NCI-H510A treated with DMSO at 0.1 percent for 48 hours (cell line): ENCODE data around the gene FAM83C.

Experiments
- DNase-seq: peaks from one replicate; lab custom pipeline; 2025; lab: John Stamatoyannopoulos, UW

Gene FAM83C

DNA sequence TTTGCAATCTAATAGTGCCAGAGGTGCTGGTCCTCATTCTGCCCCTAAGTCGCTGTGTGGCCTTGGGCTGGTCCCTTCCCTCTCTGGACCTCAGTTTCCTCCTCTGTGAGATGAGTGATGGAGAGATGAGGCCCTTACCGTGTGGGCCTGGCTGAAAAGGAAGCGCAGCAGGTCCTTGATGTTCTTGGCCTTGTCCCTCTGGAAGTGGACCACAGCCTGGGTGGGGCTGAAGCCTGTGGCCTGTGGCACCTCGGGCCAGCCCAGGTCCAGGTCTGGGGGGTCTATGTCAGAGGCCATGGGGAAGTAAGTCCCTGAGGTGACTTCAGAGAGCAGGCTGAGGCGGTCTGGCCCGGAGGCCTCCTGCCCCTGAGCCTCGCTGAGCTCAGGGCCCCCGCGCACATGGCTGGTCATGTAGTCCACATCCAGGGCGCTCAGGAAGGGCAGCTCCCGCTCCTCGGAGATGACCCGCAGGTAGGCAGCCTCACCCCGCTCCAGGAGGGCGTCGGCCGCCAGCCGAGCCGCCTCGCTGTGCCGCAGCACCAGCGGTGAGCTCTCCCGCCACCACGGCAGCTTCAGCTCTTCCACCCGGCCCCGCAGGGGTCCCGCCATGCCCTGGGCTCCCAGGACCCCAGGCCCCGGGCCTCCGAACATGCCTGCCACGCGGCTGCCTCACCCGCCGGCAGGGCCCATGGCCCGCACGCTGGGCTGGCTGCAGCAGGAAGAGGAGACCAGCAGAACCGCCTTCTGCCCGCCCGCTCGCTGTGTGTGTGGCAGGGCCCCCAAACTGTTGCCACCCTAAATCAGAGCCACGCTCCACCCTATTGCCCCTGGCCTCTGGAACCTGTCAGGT is at the start of gene FAM83C:
TSS of gene FAM83C (minus strand) at position 772 of the 850 bp plus-strand sequence. CDS start at position 651, 121 bp downstream.
- DNase-seq = no peak

- DNase-seq = no peak
Measured at GRCh38 chr20:35341366-35342028, 49.3 kb upstream of the FAM83C start.

- no peak for DNase-seq
Measured at GRCh38 chr20:35340436-35340835, 48.2 kb upstream of the FAM83C start.

- no peak for DNase-seq
Measured at GRCh38 chr20:35339636-35340035, 47.4 kb upstream of the FAM83C start.

DNA sequence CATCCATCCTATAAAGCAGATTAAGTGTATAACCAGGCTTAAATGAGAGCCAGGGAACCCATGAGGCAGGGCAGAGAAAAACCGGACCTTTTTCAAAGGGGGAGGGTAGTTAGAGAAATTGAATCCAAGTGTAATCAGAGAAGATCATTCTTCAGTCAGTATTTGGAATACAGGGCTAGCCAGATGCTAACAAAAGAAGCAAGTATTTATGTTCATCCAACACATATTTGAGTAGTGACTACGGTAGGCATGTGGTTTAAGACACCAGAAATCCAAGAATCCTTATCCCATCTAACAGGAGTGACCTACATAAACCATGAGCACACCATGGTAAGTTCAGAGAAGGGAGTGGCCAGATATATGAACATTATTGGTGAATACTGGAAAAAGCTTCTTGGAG is 46.8 kb upstream of the FAM83C start:
- DNase-seq = no peak

- DNase-seq = no peak
Measured at GRCh38 chr20:35334311-35335101, 42.3 kb upstream of the FAM83C start.

GRCh38 chr20:35333606-35334005 is 41.4 kb upstream of the FAM83C start:
- no peak for DNase-seq

- no peak for DNase-seq
Measured at GRCh38 chr20:35332540-35333200, 40.4 kb upstream of the FAM83C start.

DNA sequence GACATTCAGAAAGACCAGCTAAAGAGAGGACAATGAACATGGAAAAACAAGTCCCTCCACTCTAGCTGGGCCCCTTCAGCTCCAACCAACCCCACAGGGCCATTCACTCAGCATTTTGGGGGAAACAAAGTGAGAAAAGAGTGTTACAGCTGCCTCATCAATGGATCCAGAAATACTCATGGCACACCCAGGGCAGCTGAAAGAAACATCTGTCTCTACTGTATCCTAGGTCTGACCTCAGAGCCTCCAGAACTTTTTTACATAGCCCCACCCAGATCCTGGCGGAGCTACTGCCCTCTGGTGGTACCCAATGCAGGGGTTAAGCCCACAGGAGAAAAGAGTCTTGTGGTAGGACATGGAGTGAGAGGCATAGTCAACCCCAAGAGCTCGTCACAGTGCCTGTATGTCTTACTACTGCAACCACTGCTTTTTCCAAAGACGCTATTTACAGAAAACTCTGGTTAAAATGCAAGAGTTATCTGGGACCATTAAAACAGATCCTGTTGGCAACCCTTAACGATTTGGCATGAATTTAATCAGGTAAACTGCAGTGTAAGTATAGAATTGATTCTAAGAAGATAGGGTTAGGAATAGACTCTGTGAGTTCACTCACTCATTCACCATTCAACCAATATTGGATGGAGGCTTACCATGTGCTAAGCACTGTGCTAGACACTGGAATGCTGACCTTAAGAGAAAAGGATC is 37.4 kb upstream of the FAM83C start:
- peak; percentile 47 for DNase-seq

DNA sequence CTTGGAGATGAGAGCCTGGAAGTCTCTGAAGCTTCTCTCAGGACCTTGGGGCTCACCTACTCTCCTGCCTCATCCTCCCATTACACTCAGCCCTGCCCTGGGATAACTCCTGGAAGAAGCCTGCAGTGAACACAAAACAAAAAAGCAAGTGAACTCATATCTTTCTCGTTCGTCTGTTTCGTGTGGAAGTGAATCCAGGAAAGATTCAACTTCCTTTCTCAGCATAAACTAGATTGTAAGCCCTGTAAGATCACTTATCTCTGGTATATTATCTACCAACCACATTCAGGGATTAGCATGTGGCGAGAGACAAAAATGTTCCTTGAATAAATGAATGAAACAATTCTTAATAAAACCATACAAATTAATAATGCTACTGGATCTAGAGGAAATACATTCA is 36.5 kb upstream of the FAM83C start:
- DNase-seq = no peak

- no peak for DNase-seq
Measured at GRCh38 chr20:35328095-35328685, 36.0 kb upstream of the FAM83C start.

DNA sequence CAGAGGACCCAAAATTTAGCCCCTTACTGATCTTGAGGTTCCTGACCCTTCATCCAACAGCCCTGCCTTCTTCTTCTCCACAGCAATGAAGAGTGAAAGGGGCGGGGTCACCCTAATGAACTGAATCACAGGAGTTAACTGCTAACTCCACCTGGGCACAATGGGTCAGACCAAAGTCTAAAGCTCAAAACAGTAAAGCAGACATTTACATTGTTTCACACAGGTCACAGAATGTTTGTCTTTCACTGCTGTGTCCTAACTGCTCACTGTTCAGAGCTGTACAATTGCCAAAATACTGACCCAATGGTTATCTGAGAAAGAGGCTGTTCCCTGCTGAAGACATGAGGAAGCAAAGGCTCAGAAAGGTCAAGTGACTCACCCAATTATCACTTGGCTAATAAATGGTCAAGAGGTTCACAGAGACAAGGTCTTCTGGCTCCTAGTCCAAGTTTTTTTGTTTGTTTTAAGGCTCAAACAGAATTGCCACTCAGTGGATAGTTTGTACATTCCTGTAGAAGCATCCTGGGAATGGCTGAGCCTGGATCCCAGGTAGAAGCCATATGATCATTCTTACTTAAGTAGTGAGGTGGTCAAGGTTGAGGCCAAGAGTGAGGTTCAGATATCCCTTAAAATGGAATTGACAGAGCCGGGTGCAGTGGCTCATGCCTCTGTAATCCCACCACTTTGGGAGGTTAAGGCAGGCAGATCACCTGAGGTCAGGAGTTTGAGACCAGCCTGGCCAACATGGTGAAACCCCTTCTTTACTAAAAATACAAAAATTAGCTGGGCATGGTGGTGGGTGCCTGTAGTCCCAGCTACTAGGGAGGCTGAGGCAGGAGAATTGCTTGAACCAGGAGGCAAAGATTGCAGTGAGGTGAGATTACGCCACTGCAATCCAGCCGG is 35.1 kb upstream of the FAM83C start:
- DNase-seq = no peak

- DNase-seq = no peak
Measured at GRCh38 chr20:35326740-35327073, 34.5 kb upstream of the FAM83C start.

- no peak for DNase-seq
Measured at GRCh38 chr20:35326021-35326739, 34.0 kb upstream of the FAM83C start.

DNA sequence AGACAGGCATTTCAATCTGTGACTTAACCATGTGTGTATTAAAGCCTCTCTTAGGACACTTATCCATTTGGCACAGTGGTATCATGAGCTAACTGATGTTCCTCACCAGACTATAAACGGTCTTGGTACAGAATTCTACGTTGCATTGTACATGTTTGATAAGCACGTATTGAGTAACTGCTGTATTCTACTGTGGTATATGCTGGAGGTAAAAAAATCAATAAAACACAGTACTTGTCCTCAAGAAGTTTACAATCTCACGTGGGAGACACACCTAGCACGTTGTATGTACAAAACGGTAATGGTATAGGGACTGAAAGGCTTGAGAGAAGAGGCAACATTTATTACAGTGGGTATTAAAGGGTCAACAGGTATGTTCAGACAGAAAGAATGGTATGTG is 33.2 kb upstream of the FAM83C start:
- no peak for DNase-seq

DNA sequence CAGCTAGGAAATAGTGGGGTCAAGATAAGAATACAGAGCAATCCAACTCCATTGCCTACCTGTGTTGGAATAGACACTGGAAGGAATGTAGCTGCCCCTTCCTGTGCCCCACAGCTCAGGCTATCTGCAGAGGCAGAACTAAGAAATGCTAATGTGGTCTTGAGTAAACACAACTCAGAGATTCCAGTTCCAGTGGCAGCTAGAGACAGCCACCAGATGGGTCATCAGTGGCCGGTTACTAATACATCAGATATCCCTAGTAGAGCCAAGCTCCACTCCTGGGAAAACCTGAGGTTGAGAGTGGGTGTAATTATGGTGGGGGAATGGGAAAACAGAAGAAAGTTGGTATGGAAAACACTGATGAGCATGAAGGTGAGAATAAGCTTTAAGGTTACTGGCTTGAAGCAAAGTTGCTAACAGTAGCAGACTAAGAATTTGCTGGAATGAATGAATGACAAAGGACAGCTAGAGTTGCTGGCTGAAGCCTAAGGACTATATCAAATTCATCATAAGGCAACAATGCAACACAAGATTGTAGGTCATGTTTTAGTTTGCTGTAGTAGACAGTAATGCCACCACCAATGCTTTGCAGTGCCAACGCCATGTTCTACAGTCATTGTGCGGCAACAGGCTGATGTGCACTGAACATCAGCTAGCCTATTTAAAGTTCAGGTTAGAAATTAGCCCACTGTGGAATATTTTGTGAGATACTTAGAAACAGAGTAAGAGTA is 28.3 kb upstream of the FAM83C start:
- DNase-seq = no peak

- DNase-seq = no peak
Measured at GRCh38 chr20:35319871-35320197, 27.6 kb upstream of the FAM83C start.

DNA sequence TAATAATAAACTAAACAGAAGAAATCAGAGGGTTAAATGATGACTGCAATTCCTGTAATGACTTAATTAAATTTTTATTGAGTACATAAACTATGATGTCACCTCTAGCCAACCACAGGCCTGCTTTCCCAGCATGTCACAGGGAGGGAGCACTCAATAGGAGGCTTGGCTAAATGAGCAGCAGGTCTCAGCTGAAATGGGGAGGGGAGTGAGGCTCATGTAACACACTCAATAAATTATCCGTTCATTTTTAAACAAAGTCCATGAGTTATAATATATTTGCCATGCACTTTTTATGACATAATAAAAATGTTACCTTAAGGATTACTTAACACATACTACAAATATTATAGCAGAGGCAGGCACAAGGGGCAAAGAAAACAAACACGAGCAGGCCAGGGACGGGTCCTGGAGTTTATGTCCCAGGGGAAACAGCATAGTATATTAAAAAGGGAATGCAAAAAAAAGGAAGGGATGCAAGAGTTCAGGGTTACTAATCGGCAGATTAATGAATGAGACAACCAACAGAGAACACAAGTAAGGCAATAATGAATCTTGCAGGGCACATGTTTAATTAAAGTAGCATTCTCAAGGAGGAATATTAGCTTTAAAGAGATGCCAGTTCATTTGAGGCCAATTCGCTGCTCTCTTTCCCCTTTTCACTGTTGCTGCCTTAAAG is 27.1 kb upstream of the FAM83C start:
- peak; percentile 44 for DNase-seq
